Measurements from ENCODE around the gene AFF2. TPM values are rescaled to one million over a fixed set of nuclear protein-coding genes. Genes with fewer than 3 reads are reported as not detected.

The AFF2 gene
- total RNA-seq, 3 donors from 2014 or later (not counting 1 experiment from before 2014, with no cell fraction given): 0.24 to 4.8 (median 0.79) TPM

DNA sequence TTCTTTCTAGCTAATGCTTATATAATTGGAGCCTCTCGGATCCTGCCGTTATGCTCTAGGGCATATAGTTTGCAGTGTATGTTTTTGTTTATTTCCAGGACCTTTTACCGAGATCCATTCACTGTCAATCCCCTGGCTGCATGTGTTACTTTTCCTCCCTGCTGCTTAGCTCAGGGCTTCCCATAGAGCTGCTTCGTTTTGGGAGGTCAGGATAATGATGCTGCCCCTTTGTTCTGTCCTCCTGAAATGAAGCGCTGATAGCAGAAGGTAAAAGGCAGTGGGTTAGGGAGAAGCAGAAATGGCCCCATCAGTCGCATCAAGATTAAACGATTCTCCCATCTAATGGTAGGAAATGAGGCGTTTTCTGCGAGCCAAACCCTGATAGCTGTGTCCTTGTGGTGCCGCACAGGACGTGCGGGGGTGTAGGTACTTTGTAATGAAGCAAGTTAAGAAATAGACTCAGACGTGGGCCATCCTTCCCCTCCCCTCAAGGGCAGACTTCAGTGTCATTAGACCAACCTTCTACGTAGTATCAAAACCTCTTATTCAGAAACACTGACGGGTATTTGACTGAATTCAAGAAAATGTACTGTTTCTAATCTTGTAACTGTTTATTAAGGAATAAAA is 37.3 kb downstream of the AFF2 start:
- ATAC-seq (no peak), DNase-seq (no peak)
- no peaks in the 10 kb centered on the region for H3K36me3 Mint-ChIP-seq
- H3K36me3 ChIP-seq (ENCODE audit: control insufficient read depth, insufficient read depth, low read length): no peaks in the 10 kb centered on the region
- peaks cover 0 to 6% of the 10 kb centered on the region in 2 donors for H3K27me3 Mint-ChIP-seq (ENCODE audit: low read depth in 2 of 2)
- H3K4me3 Mint-ChIP-seq: no peak overlapping the region
- no peaks in the 10 kb centered on the region for H3K27me3 ChIP-seq (ENCODE audit: control insufficient read depth, insufficient read depth, low read length)
- no peak overlapping the region for H3K4me3 ChIP-seq (ENCODE audit: low read length)
- 82% methylated on average over 8 of the region's 15 CpGs for WGBS (ENCODE audit: insufficient coverage)
- no peaks in the 10 kb centered on the region for H3K9me3 Mint-ChIP-seq
- intact Hi-C loops (cut with micrococcal nuclease): no loop called here
- TF ChIP-seq CTCF (IDR thresholded peaks at IDR 0.05): no peak
- no peaks in the 10 kb centered on the region for H3K4me1 ChIP-seq (ENCODE audit: control insufficient read depth, insufficient read depth, low read length)
- no peaks in the 10 kb centered on the region for H3K9me3 ChIP-seq (ENCODE audit: control insufficient read depth, insufficient read depth, low read length)
- no peak overlapping the region for H3K27ac Mint-ChIP-seq
- H3K27ac ChIP-seq (ENCODE audit: low read length): no peak overlapping the region
- no peaks in the 10 kb centered on the region for H3K4me1 Mint-ChIP-seq

DNA sequence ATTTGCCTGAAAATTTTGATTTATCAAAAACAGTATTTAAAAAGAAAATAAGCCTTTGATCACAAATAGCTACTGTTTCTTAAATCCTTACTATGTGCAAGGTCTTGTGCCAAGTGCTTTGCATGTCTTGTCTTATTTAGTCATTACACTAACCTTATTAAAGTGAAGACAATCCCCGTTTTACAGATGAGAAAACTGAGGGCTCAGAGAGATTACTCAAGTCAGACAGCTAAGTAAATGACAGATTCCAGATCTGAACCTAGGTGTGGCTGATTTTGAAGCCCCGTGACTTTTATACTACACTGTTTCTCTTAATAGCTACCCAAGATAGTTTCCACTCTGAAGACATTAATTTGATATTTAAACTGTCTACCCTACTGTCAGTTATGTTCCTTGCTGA is 38.2 kb downstream of the AFF2 start:
- H3K27ac Mint-ChIP-seq: no peak overlapping the region
- ATAC-seq: no peak

DNA sequence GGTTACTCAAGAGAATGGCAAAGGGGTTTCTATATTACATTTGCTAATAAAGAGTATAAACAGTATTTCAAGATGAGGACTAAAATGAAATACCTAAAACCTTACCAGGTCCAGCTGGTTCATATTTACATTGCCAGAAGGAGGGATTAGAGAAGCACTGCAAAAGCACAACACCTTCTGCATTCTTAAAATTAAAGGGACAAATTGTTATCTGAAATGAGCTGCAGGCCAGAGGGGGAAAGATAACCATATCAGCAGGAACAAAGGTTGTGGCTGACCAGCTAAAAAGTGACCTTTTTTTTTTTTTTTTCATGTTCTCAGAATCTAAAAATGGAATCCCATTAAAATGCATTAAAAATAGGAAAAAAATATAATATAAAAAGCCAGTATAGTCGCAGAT is 39.7 kb downstream of the AFF2 start:
- DNase-seq (no peak), ATAC-seq (no peak)
- Histone ChIP-seq H3K27me3 (ENCODE audit: control insufficient read depth, insufficient read depth, low read length) (no peaks in the 10 kb centered on the region), H3K9me3 (ENCODE audit: control insufficient read depth, insufficient read depth, low read length) (no peaks in the 10 kb centered on the region), H3K36me3 (ENCODE audit: control insufficient read depth, insufficient read depth, low read length) (no peaks in the 10 kb centered on the region), H3K27ac (ENCODE audit: low read length) (no peak overlapping the region), H3K4me1 (ENCODE audit: control insufficient read depth, insufficient read depth, low read length) (no peaks in the 10 kb centered on the region), H3K4me3 (ENCODE audit: low read length) (no peak overlapping the region)
- H3K36me3 Mint-ChIP-seq: no peaks in the 10 kb centered on the region
- no peak overlapping the region for H3K27ac Mint-ChIP-seq
- H3K4me3 Mint-ChIP-seq: no peak overlapping the region
- no peaks in the 10 kb centered on the region for H3K4me1 Mint-ChIP-seq
- intact Hi-C loops (cut with micrococcal nuclease): no loop called here
- WGBS (ENCODE audit: insufficient coverage): no CpG with 5 or more reads among the region's 1 CpG
- H3K27me3 Mint-ChIP-seq (ENCODE audit: low read depth in 2 of 2): peaks cover 0 to 6% of the 10 kb centered on the region in 2 donors
- H3K9me3 Mint-ChIP-seq: no peaks in the 10 kb centered on the region
- no peak for TF ChIP-seq CTCF (IDR thresholded peaks at IDR 0.05)

More for the DNA sequence above, 38.2 kb downstream of the AFF2 start:
- no peaks in the 10 kb centered on the region for H3K36me3 ChIP-seq (ENCODE audit: control insufficient read depth, insufficient read depth, low read length)
- Mint-ChIP-seq H3K4me3 (no peak overlapping the region), H3K9me3 (no peaks in the 10 kb centered on the region), H3K27me3 (ENCODE audit: low read depth in 2 of 2) (peaks cover 0 to 6% of the 10 kb centered on the region in 2 donors), H3K36me3 (no peaks in the 10 kb centered on the region), H3K4me1 (no peaks in the 10 kb centered on the region)
- H3K27me3 ChIP-seq (ENCODE audit: control insufficient read depth, insufficient read depth, low read length): no peaks in the 10 kb centered on the region
- no peak for DNase-seq
- no peaks in the 10 kb centered on the region for H3K4me1 ChIP-seq (ENCODE audit: control insufficient read depth, insufficient read depth, low read length)
- intact Hi-C loops (cut with micrococcal nuclease): no loop called here
- no peak overlapping the region for H3K27ac ChIP-seq (ENCODE audit: low read length)
- 0% methylated on average over 1 of the region's 2 CpGs for WGBS (ENCODE audit: insufficient coverage)
- TF ChIP-seq CTCF (IDR thresholded peaks at IDR 0.05): no peak
- no peak overlapping the region for H3K4me3 ChIP-seq (ENCODE audit: low read length)
- H3K9me3 ChIP-seq (ENCODE audit: control insufficient read depth, insufficient read depth, low read length): no peaks in the 10 kb centered on the region
